Activated CD4-positive, alpha-beta T cell treated with anti-CD3 and anti-CD28 coated beads for 4 hours (primary cell): ENCODE results near the gene DNAJC8.

Experiments
- DNase-seq, 2 donors: peaks; one replicate each; pipeline ENCODE4 v3.0.0-alpha.2; 2020

DNAJC8 gene

DNA sequence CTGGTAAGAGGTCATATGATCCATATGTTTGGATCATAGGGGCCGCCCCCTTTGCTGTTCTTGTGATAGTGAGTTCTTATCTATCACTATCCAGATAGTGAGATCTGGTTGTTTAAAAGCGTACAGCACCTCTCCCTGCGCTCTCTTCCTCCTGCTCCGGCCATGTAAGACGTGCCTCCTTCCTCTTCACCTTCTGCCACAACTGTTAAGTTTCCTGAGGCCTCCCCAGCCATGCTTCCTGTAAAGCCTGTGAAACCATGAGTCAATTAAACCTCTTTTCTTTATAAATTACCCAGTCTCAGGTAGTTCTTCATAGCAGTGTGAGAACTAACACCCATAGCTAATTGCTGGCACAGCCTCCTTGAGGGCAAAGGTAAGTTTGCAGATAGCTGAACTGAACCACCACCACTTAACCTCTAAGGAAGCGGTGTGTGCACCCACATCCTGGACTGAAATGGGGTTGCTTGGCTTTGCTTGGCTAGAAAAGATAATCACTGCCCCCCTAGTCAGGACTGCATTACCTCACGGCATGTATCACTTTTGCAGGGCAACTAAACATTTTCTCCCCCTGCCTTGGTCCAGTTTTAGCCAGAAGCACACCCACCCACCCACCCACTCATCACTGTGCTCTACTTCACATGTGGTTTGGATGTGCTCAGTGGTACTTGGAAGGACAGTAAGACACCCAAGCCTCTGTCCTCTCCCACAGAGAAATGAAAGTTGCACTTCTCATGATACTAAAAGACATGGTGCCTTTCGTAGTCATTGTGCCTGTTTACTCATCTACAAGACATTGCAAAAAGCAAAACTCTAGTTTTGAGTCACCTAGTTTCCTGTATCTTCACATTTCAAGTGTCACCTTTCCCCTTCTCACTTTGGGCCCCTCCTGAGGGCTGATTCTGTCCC, 33.2 kb downstream of the DNAJC8 start:
- DNase-seq = peak; percentile 7 to 8

DNA sequence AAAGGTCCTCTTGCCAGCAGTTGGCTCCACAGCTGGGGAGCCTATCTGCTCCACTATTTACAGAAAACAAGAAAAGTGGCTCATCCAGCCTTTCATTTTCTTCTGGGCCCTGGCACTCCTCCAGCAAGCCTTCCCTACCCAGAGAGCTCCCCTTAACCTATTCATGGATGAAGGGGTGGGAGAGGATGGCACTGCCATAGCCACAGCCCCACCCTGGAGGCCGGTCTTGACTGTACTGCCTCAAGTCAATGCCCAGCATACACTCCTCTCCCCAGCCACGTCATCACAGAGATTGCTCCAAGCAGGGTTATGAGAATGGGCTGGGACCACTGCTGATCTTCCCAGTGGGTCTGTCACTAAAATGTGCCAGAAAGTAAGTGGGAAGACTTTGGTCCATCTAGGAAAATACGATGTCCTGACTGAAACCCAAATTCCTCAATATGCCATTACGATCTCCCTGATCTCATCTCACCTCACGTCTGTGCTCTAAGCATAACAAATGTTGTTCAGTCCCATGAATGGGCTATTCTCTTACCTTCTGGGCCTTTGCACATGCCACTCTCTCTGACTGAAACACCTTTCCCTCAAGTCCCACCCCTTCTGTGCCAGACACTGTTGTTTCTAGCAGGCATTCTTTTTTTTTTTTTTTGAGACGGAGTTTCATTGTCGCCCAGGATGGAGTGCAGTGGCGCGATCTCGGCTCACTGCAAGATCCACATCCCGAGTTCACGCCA, 35.0 kb downstream of the DNAJC8 start:
- no peak for DNase-seq

DNA sequence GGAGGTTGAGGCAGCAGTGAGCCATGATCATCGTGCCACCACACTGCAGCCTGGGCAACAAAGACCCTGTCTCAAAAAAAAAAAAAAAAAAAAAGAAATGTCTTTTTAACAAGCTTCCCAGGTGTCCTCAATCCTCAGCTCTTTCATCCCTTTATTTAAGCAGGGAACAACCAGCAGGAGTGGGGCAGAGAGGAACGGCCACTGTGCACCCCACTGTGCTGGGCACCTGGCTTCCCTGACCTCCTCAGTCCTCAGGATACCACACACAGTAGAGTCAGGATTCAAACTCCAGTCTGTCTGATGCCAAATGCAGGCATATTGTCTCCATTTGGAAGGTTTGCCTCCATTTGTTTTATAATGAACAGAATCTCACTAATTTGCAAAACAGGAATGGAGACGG, 36.5 kb downstream of the DNAJC8 start:
- no peak for DNase-seq

DNA sequence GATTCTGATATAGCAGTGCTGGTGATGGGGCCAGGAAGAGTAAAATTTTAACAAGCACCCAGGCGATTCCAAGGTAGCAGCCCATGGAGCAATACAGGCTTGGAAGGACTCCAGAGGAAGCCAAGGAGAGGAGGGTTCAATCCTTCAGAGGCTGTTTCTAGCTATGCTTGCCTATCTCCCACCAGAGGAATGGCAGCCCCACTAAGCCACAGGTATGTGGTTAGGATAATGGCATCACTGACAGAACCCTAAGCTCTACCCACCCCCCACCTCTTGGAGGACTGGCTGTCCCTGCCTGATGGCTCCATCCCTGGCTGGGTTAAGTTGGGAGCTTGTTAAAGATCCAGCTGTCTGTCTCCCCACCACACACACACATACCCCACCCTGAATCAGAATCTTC, 37.0 kb downstream of the DNAJC8 start:
- DNase-seq = no peak

DNA sequence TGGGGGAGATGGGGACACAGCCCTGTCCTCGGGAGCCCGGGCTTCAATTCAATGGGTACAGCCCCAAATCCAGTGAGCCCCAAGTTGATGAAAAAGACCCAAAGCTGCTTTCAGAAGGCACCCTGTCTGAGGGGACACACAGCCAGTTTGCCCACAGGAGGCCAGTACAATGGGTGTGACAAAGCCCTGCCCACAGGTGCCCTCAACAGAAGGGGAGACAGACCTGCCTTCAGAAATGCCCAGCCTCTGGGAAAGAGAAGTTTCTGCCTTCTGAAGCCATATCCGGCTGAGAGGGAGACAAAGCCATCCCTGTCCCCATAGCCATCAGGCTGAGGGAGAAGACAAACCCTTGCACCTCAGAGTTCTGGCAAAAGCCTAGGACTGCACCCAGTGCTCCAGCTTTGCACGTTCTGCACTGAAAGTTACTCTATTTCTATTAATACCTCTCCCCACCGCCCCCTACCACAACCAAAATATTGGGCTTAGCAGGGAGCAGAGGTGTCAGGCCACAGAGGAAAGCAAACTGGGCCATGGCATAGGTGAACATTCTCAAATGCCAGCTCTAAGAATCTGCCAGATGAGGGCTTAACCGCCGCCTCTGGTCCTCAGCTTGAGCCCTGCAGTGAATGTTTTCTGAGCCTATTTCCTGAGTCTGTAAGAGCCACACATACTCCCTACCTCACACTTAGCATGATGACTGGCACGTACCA, 38.3 kb downstream of the DNAJC8 start:
- DNase-seq = no peak

DNA sequence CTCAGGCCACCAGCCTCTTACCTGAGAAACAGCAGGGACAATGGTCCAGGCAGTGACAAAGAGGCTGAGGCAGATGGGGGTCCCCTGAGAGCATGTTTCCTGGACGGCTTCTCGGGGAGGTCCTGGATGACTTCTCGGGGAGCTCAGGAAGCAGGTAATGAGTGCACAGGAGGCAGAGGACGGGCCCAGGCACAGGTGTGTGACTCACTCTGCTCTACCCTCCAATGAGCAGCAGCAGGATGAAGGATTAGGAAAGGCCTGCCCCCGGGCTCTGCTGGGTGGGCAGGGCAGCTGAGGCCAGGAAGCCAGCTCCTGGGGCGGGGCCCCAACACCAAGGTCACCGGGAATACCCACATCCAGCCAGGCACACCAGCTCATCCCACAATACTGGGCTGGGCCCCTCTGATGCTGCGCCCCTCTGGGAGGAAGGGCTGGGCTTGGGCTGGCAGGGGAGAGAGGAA, 39.1 kb downstream of the DNAJC8 start:
- no peak for DNase-seq

DNA sequence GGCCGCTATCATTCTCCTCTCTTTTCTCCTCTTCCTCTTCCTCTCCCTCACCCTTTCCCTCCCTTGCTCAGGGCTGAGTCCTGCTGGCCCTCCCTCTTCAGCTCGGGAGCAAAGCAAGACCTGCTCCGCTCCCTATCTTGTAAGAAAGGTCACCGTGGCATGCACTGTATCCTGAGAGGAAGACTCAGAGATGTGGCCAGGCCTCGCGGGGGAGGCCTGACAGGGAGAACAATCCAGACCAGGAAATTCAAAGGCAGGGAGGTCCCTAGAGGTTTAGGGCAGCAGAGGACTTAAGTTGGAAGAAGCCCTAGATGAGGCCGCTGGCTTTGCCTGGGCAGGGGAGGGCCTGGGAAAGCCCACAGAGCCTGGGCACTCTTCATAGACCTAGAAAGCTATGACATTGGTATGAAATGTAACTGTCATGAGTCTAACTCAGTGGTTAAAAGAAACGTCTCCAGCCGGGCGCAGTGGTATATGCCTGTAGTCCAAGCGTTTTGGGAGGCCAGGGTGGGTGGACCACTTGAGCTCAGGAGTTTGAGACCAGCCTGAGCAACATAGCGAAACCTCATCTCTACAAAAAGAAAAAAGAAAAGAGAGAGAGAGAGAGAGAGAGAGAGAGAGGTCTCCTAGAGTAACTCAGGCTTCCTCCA, 41.7 kb downstream of the DNAJC8 start:
- no peak for DNase-seq

DNA sequence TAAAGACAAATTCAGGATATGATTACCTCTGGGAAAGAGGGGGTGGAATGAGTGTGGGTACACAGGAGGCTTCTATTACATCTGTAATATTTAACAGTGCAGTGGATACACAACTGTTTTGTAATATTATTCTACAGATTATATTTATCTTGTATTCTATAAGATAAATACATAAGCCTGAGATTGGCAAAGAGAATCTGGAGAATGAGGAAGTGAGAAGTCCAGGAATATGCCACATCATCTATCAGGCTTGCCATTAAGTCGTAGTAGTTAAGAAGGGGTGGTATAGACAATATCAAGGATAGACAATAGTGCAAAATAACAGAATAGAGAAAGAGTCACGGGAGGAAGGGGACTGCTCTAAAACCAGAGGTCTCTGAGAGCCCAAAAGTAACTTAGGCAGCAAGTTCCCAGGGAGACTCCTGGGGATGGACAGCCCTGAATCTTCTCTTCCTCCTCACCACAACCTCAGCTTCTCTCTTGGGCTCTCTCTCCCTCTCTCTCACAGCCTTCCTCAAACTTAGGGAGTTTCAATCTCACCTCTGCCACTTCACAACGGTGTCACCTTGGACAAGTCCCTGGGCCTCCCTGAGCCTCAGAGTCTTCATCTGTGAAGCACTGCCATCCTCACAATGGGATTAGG, 42.4 kb downstream of the DNAJC8 start:
- DNase-seq = no peak

DNA sequence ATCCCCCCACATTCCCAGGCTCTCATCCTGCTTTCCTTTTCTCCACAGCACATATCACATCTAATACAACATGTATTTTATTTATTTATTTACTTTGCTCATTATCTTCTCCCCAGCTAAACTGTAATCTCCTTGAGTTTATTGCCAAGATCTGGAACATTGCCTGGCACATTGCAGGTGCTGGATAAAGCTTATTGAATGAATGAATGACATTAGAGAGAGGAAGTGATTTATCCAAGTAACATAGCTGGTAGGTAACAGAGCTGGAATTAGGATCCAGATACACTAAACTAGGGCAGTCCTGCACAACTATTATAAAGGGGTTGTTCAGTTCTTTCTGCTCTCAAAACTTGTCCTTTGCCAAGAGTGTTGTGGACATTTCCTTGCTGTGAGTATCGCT, 47.8 kb downstream of the DNAJC8 start:
- no peak for DNase-seq

DNA sequence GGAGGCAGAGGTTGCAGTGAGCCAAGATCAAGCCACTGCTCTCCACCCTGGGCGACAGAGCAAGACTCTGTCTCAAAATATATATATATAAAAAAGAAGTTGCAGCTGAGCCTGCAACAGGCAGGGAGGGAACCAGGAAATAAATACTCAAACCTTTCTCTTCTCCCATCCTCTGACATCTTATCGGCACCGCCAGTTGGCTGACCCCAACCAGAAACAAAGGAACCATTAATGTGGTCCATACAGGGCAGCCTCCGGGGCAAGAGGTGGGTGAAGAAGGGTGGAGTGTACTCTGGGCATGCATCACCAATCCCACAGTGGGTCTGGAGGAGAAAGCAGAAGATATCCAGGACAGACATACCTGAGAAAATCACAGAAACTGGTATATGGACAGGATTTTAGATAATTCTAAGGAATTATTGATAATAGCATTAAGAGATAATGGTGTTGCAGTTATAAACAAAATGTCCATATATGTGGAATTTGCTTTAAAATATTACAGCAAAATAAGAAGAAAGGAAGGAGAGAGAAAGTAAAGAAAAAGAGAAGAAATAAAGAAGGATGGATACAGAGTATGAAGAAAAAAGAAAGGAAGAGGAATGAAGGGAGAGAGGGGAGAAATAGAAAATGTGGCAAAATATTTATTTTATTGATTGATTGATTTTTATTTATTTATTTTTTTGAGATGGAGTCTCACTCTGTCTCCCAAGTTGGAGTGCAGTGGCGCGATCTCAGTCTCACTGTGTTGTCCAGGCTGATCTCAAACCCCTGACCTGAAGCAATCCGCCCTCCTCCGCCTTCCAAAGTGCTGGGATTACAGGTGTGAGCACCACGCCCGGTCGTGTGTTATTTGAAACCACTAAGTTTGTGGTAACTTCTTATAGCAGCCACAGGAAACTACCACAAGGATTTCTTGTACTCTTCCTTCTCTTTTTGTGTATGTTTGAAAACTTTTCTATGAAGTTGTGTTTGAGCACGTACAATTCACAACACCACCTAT, 52.2 kb downstream of the DNAJC8 start:
- no peak for DNase-seq

DNA sequence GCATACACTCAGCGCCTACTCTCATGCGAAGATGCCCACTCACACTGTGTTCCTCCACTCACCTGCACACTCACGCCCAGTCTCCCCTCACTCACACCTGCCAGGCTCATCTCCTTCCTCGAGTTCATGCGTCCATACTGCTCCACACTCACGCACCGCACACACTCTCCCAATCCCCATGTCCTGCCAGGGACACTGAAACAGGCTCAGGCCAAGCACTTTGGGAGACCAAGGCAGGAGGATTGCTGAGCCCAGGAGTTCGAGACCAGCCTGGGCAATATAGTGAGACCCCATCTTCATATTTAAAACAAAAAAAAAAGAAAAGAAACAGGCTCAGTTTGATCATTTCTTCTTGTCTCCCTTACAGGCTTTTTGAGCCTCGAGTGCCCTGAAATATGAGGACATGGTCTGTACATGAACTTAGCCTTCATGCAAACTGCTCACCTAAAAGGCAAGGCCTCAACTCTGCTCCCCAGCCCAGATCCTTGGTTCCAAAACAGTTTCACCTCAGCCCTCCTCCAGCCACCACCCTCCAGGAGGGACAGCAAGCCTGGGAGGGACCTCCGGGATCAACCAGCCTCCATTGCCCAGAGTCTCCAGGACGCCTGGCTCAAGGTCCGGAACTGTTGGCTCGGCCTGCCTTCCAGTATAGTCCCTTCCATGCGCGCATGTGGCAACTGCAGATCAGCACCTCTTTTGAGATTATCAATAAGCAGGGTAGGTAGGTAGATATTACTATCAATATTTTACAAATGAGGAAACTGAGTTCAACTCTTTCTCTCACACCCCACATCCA, 53.9 kb downstream of the DNAJC8 start:
- no peak for DNase-seq

DNA sequence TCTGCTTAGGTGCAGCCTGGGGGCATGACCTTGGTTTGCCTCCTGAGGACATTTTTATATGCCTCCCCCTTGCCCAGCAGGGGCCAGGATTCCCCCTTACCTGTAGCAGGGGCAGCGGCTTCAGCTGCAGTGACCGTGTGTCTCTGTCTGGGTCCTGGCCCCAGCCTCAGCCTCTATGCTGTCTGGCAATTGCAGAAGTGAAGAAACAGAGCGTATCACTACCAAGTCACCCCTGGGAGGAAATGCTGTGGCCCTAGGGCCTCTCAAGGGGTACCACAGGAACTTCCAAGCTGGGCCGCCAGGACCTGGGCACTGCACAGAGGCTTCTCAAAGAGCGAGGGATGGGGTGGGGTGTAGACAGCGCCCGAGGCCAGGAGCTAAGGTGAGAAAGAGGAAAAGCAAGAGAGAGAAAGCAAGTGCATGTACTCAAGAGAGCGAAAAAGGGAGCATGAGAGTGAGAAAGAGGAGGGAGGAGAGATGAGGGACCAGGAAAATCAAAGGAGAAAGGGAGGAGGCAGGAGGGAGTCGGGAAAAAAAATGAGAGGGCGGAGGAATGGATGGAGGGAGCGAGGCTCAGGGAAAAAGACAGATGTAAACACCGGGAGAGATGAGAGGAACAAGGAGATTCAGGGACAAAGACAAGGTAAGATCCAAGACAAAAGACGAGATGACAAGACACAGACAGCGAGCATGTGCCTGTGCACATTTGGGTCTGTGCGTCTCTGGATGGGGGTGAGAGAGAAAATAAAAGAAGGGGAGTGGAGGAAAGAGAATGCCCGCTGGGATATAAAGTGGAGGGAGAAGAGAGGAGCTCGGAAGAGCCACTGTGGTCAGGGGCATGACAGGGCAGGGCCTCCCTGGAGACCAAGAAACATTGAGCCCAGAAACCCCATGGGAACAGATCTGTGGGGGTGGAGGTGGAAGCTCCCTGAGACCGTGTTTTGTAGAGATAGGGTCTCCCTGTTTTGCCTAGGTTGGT, 56.0 kb downstream of the DNAJC8 start, which contains the start of gene PTAFR:
Gene PTAFR (minus strand): TSS at position 199 of the 979 bp plus-strand sequence. CDS start 25,669 bp downstream, outside the sequence.
- no peak for DNase-seq

DNA sequence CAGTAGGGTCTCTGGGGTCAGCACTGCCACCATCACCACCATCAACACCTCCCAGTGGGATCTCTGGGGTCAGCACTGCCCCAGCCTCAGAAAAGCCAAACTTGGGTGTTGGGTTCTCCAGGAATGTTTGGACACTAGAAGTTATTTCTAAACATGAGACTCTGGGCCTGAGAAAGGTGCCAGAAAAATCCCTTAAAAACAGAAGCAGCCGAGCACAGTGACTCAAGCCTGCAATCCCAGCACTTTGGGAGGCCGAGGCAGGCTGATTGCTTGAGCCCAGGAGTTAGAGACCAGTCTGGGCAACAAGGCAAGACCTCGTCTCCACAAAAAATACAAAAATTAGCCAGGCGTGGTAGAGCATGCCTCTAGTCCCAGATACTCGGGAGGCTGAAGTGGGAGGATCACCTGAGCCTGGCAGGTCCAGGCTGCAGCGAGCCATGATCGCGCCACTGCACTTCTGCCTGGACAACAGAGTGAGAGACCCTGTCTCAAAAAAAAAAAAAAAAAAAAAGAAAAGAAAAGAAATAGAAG, 56.8 kb downstream of the DNAJC8 start:
- no peak for DNase-seq

DNA sequence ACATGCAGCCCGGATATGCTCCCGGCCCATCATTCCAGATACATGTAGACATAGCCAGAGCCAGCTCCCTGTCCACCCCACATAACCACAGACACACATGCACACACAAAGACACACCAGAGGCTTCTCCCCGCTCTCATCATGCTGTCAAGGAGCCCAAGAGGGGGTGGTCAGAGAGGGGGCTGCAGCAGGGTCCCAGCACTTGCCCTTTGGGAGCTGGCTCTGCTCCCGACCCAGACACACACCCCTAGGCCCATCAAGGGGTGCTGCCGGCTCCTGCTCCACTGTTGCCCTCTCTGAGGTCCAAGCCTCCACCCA, 58.9 kb downstream of the DNAJC8 start:
- DNase-seq = no peak

DNA sequence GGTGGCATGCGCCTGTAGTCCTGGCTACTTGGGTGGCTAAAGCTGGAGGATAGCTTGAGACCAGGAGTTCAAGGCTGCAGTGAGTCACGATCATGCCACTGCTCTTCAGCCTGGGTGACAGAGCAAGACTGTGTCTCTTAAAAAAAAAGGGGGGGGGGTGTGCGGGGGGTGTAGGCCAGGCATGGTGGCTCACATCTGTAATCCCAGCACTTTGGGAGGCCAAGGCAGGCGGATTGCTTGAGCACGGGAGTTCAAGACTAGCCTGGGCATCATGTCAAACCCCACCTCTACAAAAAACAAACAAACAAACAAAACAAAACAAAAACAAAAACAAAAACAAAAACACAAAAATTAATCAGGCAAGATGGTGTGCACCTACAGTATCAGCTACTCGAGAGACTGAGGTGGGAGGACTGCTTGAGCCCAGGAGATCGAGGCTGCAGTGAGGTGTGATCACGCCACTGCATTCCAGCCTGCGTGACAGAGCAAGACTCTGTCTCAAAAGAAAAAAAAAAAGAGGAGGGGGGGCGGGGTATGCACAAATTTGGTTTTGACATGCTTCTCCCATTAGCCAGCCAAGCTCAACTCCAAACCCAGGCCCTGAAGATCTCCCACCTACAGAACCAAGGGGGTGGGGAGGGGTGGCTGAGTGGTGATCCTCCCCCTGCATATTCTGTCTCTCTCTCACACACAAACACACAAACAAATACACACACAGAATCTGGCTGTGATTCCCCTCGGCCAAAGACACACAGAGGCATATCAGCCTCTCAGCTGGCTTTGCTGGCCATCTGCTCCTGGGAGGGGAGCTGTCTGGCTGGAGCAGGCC, 59.5 kb downstream of the DNAJC8 start:
- no peak for DNase-seq

DNA sequence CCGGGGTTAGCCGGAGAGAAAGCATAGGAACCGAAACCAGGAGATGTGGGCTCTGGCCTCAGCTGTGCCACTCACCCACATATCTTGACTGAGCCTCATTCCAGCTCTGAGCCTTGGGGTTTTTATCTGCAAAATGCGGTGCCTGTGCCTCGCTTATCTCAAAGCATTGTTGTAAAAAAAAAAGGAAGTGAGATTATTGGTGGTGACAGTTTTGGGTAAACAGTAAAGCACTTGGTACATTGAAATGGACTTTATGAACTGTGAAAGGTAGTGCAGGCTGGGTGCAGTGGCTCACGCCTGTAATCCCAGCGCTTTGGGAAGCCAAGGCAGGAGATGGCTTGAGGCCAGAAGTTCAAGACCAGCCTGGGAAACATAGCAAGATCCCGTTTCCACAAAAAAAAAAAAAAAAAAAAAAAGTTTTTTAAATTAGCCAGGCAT, 60.1 kb downstream of the DNAJC8 start:
- peak in 1 of 2 donors; percentile 5 for DNase-seq

DNA sequence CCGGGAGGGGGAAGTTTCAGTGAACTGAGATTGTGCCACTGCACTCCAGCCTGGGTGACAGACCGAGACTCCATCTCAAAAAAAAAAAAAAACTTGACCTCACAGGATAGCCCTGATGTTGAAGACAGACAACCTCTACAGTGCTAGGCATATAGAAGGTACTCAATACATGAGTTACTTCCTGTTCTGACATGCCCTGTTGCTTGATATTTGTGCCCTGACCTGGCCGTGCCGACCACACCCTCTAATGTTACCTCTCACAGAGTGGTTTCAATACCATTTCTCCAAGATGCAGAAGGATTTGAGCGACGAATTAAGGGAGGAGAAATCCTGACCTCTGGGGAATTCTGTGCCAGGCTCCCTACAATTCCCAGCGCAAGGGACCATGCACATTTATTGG, 61.6 kb downstream of the DNAJC8 start:
- no peak for DNase-seq
